MM.1S (cell line): Measurements from ENCODE around the gene KAT6B.

Source experiments
- EZH2 ChIP-seq: fragments of 300-600 bp; sonication (generic); optimal IDR thresholded peaks from 2 replicates; pipeline ENCODE3; 2017; ENCODE audit warnings: low read depth, mild to moderate bottlenecking, antibody characterized with exemption, low read length, mixed read lengths
- TF ChIP-seq, protein P1 (sequence below): fragments of 300-600 bp; sonication (generic); IDR thresholded peaks from 2 replicates; pipeline ENCODE4 v1.5.1; 2016; ENCODE audit warnings: antibody characterized with exemption, low read length, mixed read lengths

DNA sequence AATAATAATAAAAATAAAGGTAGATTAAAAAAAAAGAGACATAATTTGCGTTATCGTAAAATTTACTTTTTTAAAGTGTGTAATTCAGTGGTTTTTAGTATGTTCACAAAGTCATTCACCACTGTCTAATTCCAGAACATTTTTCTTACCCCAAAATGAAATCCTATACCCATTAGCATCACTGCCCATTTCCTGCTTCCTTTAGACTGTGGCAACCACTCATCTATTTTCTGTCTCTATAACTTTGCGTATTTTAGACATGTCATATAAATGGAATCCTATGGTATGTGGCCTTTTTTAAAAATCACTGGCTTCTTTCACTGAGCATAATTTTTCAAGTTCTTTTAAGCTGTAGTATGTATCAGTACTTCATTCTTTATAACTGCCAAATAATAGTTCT, 53.6 kb downstream of the KAT6B start:
- TF ChIP-seq, protein P1, sequence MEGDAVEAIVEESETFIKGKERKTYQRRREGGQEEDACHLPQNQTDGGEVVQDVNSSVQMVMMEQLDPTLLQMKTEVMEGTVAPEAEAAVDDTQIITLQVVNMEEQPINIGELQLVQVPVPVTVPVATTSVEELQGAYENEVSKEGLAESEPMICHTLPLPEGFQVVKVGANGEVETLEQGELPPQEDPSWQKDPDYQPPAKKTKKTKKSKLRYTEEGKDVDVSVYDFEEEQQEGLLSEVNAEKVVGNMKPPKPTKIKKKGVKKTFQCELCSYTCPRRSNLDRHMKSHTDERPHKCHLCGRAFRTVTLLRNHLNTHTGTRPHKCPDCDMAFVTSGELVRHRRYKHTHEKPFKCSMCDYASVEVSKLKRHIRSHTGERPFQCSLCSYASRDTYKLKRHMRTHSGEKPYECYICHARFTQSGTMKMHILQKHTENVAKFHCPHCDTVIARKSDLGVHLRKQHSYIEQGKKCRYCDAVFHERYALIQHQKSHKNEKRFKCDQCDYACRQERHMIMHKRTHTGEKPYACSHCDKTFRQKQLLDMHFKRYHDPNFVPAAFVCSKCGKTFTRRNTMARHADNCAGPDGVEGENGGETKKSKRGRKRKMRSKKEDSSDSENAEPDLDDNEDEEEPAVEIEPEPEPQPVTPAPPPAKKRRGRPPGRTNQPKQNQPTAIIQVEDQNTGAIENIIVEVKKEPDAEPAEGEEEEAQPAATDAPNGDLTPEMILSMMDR, result no peak
- TF ChIP-seq EZH2, result no peak
